Activated CD4-positive, alpha-beta T cell treated with anti-CD3 and anti-CD28 coated beads, Interleukin-2, amount 50 U/mL, for 16 hours (primary cell): ENCODE results near the gene QPRT.
"Not testable (repeated sequence)": the region's sequence is repeated elsewhere in the genome, so short reads cannot be mapped to it uniquely, and the experiment has no call there.

ENCODE experiments used
- DNase-seq: peaks from one replicate; pipeline ENCODE4 v3.0.0-alpha.2; 2020

Gene QPRT

DNA sequence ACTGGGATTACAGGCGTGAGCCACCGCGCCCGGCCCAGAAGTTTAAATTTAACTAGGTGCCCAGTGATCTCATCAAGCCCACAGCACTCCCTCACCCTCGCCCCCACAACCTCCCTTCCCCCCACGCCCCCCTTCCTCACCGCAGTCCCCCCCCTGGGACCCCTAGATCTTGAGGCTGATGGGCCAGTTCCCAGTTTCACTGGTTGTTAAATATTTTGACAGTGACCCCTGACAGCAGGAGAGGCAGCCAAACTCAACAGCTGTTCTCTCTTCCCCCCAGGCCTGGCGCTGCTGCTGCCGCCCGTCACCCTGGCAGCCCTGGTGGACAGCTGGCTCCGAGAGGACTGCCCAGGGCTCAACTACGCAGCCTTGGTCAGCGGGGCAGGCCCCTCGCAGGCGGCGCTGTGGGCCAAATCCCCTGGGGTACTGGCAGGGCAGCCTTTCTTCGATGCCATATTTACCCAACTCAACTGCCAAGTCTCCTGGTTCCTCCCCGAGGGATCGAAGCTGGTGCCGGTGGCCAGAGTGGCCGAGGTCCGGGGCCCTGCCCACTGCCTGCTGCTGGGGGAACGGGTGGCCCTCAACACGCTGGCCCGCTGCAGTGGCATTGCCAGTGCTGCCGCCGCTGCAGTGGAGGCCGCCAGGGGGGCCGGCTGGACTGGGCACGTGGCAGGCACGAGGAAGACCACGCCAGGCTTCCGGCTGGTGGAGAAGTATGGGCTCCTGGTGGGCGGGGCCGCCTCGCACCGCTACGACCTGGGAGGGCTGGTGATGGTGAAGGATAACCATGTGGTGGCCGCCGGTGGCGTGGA, 15.6 kb downstream of the QPRT start:
- no peak for DNase-seq

GRCh38 chr16:29695675-29696074, 16.7 kb downstream of the QPRT start:
- DNase-seq: not testable (repeated sequence)

DNA sequence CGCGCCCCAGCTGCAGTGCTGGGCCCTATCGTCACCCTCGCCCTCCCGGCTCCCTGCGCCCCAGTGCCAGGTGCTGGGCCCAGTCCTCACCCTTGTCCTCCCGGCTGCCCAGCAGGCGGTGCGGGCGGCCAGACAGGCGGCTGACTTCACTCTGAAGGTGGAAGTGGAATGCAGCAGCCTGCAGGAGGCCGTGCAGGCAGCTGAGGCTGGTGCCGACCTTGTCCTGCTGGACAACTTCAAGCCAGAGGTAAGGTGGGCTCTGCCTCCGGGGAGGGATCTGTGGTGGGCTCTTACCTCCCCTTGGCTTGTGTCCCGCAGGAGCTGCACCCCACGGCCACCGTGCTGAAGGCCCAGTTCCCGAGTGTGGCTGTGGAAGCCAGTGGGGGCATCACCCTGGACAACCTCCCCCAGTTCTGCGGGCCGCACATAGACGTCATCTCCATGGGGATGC, 17.9 kb downstream of the QPRT start:
- no peak for DNase-seq

DNA sequence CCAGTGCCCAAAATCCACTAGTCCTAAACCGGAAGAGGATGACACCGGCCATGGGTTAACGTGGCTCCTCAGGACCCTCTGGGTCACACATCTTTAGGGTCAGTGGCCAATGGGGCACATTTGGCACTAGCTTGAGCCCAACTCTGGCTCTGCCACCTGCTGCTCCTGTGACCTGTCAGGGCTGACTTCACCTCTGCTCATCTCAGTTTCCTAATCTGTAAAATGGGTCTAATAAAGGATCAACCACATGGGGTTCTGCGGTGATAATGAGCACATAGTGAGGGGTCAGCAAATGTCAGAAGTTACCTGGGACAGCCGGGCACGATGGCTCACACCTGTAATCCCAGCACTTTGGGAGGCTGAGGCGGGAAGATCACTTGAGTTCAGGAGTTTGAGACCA, 18.4 kb downstream of the QPRT start:
- no peak for DNase-seq

GRCh38 chr16:29698042-29698441, 19.1 kb downstream of the QPRT start:
- no peak for DNase-seq

DNA sequence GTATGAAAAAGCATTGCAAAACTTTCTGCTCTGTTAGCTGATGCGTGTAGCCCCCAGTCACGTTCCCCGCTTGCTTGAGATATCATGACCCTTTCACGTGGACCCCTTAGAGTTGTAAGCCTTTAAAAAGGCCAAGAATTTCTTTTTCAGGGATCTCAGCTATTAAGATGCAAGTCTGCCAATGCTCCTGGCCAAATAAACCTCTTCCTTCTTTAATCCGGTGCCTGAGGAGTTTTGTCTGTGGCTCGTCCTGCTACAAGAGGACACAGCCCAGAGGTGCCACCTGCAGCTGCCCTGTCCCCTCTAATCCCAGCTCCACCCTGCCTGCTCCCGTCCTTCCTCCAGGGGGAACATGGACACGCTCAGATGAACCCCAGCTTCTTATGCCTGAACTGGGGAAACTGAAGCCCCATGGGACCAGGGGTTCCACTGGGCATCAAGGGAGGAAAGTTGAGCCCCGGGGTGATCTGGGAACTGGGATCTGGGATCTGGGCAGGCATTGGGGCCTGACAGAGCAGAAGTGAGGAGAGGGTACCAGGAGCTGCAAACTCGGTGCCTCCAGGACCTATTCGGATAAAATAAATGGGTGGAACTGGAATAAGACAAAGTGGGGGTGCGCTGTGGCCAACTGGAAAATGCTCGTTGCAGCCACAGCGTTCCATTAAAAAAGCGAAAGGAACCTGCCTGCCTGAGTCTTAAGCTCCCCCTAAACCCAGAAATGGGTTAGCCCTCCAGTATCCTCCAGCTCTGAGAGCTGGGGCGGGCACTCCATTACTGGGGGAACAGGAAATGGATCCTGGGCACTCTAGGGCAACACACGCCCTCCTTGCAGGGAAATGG, 19.7 kb downstream of the QPRT start:
- no peak for DNase-seq

GRCh38 chr16:29699324-29700219, 20.6 kb downstream of the QPRT start:
- DNase-seq: no peak

DNA sequence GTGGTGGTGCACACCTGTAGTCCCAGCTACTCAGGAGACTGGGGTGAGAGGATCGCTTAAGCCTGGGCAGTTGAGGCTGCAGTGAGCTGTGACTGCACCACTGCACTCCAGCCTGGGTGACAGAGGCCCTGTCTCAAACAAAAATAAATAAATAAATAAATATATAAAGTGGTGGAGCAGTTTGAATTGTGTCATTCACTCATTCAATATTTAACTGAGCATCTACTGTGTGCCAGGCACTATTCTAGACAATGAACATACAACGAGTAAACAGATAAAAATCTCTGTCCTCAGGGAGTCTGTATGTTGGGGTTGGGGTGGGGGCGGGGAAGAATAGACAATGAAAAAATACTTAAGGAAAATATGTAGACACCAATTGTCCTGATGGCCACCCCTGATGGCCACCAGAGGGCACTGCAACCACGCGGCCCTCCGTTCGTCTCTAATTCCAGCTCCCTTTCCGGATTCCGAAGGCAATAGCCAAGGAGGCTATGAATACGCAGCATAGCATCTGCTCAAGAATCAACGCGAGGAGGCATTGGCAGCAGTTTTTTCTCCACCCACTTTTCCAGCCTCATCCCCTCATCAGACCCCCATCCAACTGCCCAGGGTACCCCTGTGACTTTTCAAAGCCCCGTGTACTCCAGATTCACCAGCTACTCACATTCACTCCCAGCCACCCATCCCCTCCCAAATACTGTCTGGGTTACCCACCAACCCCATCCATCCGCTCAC, 21.4 kb downstream of the QPRT start:
- peak; percentile 80 for DNase-seq

DNA sequence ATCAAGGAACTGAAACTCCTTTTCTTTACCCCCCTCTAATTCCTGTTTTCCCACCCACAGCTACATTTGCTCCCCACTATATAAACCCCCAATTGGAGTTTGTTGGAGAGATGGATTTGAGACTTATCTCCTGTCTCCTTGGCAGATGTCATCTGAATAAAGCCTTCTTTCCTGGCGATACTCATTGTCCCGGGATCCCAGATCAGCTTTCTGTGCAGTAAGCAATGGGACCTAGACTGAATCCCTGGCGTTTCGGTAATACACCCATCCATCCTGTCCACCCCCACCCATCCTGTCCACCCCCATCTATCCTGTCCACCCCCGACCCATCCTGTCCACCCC, 22.2 kb downstream of the QPRT start:
- DNase-seq: no peak

DNA sequence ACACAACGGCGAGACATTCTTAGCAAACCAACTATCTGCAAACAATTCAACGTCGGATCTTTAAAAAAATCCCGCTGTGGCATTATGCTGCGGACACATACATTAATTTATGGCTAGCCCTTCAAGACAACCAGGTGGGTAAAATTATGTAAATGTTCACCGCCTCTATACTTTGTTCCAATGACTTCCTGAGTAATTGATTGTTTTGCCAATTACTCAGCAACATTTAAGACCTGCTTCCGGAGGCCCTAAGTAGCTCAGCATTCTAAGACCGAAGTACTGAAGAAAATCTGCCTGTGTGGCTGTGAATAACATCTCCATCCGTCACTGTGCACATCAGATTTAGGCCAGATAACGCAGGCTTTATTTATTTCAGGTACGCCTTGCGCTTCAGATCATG, 23.3 kb downstream of the QPRT start:
- peak; percentile 41 for DNase-seq

DNA sequence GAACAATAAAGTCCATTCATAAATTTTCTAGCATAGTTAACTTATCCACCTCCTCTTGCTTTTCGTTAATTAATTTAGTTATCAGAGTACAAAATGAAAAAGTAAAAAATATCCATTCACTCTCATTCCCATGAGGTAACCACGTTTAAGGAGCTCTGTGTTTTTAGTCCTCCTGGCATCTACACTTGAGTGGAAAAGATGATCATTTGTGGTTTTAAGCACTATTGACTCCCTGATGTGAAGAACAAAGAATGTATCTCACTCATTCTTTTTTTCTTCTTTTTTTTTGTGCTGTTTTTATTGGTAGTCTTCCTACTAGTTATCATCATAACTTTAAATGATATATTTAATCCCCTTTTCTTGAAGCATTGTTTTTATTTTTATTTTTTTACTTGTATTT, 26.1 kb downstream of the QPRT start:
- DNase-seq: no peak

GRCh38 chr16:29707160-29707559, 28.2 kb downstream of the QPRT start:
- not testable (repeated sequence) for DNase-seq

- DNase-seq: no peak
Measured at GRCh38 chr16:29708917-29709600, 30.1 kb downstream of the QPRT start.

DNA sequence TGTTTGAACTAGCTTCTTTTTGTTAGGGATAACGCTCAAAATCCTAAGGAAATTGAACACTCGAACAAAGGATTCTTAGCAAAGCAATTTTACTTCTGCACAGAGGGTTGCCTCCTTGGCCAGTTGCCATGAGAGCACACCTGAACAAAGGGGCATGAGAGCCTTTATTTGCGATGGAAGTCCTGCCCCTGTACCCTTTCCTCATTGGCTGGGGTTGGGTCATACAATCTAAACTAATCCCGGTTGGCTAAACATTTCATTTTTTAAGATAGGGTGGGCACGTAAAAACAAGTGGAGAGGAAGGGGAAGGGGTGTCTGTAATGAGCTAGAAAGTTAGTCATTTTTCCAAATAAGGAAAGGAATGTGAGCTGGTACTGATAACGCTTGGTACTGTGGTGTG, 30.7 kb downstream of the QPRT start:
- DNase-seq: not testable (repeated sequence)

GRCh38 chr16:29710227-29711219, 31.5 kb downstream of the QPRT start:
- peak; percentile 74 for DNase-seq

DNA sequence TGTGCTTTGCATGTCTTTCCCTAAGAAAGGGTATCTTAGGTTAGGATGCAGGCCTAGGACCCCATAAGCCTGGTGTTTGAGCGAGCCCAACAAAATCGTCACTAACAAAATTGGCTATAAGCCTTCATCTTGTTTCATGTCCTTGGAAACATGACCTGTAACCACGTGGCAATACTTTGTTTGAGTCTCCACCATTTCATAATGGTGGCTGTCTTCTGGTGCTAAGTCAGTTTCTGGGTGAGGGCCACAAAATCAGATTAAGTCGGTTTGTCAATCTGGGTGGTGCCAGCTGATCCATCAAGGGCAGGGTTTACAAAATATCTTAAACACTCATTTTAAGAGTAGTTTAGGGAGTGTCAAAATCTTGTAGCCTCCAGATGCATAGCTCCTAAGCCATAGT, 33.8 kb downstream of the QPRT start:
- DNase-seq: no peak

DNA sequence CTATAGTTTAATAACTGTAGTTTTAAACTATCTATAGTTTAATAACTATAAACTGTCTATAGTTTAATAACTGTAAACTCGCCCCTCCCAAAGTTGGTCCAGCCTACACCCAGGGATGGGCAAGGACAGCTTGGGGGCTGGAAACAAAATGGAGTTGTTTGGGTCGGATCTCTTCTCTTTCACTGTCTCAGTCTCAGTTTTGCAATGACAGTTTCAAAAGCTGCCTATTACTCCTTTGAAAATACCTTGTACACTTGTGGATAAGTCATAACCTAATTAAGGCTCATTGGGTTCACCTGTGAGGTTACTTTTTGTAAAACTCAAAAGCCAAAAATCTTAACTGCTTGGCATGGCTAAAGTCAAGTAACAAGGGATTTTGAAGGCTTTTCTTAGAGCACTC, 35.4 kb downstream of the QPRT start:
- DNase-seq: no peak

DNA sequence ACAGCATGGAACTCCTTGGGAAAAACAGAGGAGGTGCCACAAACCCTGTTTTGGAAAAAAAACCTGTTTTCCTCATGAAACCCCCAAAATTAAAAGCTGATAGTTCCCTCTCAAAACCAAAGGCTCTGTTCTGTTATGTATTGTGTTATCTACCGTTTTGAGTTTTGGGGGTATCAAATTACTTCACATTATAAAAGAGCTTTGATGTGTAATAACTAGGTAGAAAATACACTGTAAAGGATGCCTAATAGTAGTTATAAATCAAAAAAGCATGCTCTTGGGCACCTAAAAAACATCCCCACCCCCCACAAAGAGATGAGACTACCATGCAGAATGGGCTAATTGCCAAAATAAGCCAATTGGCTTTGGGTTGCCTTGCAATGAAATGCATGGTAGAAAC, 36.0 kb downstream of the QPRT start:
- DNase-seq: no peak

GRCh38 chr16:29717113-29717512, 38.1 kb downstream of the QPRT start:
- DNase-seq: no peak

GRCh38 chr16:29719063-29719462, 40.1 kb downstream of the QPRT start:
- DNase-seq: no peak

DNA sequence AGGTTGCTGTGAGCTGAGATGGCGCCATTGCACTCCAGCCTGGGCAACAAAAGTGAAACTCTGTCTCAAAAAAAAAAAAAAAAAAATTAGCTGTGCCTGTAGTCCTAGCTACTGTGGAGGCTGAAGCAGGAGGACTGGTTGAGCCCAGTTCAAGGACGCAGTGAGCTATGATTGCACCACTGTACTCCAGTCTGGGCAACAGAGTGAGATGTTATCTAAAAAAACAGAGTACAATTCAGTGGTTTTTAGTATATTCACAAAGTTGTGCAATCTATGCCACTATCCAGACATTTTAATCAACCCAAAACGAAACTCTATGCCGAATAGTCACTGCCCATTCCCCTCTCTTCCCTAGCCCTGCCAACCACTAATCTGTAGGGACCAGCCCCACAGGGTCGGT, 41.7 kb downstream of the QPRT start:
- DNase-seq: no peak
